ENCODE results near the gene MPDZ.

MPDZ gene, protein sequence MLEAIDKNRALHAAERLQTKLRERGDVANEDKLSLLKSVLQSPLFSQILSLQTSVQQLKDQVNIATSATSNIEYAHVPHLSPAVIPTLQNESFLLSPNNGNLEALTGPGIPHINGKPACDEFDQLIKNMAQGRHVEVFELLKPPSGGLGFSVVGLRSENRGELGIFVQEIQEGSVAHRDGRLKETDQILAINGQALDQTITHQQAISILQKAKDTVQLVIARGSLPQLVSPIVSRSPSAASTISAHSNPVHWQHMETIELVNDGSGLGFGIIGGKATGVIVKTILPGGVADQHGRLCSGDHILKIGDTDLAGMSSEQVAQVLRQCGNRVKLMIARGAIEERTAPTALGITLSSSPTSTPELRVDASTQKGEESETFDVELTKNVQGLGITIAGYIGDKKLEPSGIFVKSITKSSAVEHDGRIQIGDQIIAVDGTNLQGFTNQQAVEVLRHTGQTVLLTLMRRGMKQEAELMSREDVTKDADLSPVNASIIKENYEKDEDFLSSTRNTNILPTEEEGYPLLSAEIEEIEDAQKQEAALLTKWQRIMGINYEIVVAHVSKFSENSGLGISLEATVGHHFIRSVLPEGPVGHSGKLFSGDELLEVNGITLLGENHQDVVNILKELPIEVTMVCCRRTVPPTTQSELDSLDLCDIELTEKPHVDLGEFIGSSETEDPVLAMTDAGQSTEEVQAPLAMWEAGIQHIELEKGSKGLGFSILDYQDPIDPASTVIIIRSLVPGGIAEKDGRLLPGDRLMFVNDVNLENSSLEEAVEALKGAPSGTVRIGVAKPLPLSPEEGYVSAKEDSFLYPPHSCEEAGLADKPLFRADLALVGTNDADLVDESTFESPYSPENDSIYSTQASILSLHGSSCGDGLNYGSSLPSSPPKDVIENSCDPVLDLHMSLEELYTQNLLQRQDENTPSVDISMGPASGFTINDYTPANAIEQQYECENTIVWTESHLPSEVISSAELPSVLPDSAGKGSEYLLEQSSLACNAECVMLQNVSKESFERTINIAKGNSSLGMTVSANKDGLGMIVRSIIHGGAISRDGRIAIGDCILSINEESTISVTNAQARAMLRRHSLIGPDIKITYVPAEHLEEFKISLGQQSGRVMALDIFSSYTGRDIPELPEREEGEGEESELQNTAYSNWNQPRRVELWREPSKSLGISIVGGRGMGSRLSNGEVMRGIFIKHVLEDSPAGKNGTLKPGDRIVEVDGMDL (N-terminal part only)

DNA sequence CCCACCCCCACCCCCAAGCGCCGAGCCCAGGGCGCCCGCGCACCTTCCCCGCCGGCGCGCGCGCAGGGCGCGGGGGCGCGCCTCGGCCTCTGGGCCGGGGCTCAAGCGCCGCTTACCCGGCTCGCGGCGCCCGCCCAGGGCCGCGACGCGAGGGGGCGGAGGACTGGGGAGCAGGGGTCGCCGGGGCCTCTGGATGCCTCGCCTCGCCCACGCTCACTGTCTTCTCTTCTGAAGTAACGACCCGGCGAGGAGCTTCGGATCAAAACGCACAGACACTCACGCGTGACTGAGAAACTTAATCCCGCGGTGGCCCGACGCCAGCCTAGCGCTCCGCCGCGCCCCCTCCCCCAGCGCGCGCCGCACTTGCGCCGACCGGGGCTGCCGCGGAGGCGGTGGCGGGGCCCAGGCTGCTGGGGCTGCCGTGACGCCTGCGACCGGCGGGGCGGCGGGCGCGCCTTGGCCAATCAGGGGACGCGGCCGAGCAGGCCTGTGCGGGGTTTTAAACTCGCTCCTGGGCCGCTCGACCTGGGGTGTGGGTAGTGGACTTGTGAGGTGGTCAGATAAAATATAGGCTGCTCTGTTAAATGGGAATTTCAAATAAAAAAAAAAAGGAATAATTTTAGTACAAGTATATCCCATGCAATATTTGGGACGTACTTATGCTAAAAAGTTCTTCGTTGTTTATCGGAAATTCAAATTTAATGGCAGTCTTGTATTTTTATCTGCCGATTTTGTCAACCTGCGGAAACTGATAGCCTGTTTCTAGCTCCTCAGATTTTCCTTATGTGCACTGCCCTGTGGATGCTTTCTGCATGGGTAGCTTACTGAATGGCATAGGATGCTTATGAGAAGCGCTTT is at the start of gene MPDZ:
Gene MPDZ, minus strand, starts transcription at position 409 of the 858 bp plus-strand sequence. CDS start 29,377 bp downstream, outside the sequence.
- no peak for DNase-seq

DNA sequence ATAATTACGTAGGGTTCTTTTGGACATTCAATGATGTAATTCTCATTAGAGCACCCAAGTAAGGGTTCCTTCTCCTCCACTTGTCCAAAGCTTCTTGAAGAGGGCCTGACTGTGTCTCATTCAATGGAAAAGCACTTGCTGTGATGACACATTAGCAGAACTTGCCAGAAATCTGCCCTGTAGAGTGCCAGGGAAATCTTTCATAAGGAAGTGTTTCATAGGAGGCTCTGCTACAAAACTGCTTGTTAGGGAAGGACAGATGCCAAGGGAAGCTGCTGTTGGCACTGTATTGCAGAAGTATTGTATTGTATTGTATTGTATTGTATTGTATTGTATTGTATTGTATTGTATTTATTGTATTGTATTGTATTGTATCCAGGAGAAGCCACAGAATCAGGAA is 45.5 kb upstream of the MPDZ start:
- DNase-seq = no peak

GRCh38 chr9:13322828-13323550 is 43.5 kb upstream of the MPDZ start:
- no peak for DNase-seq

- DNase-seq = no peak
Measured at GRCh38 chr9:13318027-13318426, 38.5 kb upstream of the MPDZ start.

GRCh38 chr9:13296972-13297371 is 17.5 kb upstream of the MPDZ start:
- DNase-seq = no peak

- no peak for DNase-seq
Measured at GRCh38 chr9:13295556-13295955, 16.1 kb upstream of the MPDZ start.

DNA sequence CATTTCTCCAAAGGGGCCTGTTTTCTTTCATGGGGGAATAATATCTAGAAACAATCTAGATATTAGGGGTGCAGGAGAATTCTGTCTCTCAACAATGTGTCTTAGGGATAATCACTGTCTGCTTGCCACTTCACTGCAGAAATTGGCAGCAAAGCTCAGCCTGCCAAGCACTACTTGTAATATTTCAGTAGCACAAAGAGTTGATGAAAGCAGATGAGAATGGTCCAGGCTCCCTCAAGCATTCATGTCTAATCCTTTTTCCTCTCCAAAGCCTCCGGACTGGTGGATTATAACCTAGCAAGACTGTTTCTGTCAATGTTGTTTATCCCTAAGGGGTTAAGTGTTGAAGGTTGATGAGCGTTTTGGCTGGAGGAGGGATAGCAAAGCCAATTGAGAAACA is 13.3 kb upstream of the MPDZ start:
- no peak for DNase-seq

DNA sequence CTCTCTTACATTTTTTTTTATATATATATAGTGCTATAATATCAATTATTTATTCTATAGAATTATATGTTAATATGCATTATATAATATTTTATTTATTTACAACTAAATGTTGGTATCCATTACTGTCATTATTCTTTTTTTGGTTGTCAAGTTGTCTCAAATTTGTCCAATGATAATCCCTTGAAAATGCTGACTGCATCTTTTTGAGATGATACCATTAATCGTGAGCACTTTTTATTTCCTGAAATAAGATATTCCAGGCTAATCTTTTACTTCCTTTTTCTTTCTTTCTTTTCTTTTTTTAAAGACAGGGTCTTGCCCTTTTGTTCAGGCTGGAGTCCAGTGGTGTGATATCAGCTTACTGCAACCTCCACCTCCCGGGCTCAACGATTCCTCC is 12.7 kb upstream of the MPDZ start:
- DNase-seq = no peak

- no peak for DNase-seq
Measured at GRCh38 chr9:13291718-13292117, 12.2 kb upstream of the MPDZ start.

- no peak for DNase-seq
Measured at GRCh38 chr9:13284011-13284410, 4.5 kb upstream of the MPDZ start.

GRCh38 chr9:13282998-13283397 is 3.5 kb upstream of the MPDZ start:
- DNase-seq = no peak

DNA sequence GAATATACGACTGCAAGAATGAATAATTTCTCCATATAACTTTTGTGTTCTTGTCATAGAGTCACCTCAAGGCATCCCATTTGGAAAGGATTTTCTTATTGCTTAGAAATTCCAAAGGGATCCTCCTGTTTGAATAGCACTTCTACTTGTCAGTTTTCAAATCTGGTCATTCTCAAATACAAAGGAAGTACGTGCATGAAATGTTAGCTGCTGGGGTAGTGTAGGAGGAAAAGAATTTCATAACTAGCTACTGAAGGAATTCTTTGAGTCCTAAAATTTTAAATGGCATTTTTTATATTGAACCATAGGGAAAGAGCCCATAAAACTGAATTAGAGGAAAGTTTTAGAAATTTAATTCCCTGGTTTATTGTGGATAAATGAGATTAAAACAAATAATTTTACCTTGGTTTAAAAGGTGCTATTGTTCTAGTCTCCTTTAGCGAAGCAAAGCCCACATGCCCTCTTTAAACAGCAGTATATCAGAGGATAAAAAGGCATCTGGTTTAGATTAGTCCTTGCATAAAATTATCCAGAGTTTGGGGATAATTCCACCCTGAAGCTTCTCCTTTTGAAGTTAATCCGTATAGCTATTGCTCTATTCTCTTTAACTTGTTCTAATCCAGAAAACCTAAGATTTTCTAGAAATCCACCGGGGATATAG is 2.0 kb upstream of the MPDZ start:
- DNase-seq = no peak

GRCh38 chr9:13278368-13279246 is 885 bp downstream of the MPDZ start:
- DNase-seq = no peak

GRCh38 chr9:13278023-13278367 is 1.5 kb downstream of the MPDZ start:
- no peak for DNase-seq

GRCh38 chr9:13274886-13275641 is 4.4 kb downstream of the MPDZ start:
- DNase-seq = no peak

- DNase-seq = no peak
Measured at GRCh38 chr9:13270734-13271133, 8.8 kb downstream of the MPDZ start.

DNA sequence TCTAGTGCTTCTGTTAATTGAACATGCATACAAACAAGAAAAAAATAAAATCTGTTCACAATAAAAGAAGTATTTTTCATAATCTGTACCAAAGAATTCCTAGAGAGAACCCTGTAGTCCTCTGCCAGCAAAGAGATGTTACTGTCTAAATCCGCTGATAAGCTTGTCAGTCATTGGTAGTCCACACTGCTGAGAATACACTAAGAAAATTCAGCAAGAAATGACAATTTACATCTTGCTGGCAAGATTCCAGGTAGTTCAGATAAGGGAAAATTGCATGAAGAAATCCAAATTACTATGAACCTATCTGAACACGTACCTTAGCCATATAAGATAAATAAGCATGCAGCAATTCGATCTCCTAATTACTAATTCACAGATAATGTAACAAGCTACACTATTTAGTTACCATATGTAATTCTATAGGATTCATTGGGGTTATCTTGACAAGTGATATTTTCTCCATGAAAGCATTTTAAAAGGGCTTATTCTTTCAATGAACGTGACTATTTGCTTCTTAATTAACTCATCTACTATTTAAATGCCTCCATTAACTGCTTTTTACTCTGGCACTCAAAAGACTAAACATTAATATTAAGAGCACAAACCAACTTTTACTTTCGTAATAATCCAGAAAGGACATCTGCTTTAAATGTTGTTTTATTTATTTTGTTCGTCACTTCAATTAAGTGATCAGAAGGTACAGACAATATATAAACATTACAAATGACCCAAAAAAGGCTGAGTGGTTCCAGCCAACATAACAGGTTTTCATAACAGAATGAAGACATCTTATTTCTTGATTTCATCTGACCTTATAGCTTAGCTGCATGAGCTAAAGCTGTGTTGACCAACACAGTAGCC is 9.7 kb downstream of the MPDZ start:
- no peak for DNase-seq

GRCh38 chr9:13268469-13268868 is 11.0 kb downstream of the MPDZ start:
- DNase-seq = no peak

Measured in CD4-positive, alpha-beta T cell treated with Interferon alpha-2 for 1 hour (primary cell).